ENCODE measurements around the gene MTFP1.

DNA sequence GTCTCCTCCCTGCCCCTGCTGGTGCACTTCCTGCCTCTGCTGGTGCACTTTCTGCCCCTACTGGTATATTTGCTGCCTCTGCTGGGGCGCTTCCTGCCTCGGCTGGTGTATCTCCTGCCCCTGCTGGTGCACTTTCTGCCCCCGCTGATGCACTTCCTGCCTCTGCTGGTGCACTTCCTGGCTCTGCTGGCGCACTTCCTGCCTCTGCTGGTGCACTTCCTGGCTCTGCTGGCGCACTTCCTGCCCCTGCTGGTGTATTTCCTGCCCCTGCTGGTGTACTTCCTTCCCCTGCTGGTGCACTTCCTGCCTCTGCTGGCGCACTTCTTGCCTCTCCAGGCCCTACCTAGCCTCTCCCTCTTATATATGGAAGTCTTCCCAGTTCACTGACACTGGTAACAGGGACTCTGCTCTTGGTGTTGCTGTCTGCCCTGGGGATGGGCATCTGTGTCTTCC is 10.1 kb downstream of the MTFP1 start:
- TF ChIP-seq CTCF (IDR thresholded peaks at IDR 0.05; ENCODE audit: low read depth, low read length, missing input control) (no peak), HNF4A (conservative IDR thresholded peaks at IDR 0.05) (no peak), HNF4G (IDR thresholded peaks at IDR 0.05) (no peak), REST (IDR thresholded peaks at IDR 0.05) (no peak)
- TF ChIP-seq, protein P1, sequence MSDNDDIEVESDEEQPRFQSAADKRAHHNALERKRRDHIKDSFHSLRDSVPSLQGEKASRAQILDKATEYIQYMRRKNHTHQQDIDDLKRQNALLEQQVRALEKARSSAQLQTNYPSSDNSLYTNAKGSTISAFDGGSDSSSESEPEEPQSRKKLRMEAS (IDR thresholded peaks at IDR 0.05) = peak; percentile 88

Data from liver (tissue), 3 donors.